Posterior vena cava (tissue), 2 donors: ENCODE data around the gene PRDX1. TPM values are rescaled to one million over a fixed set of nuclear protein-coding genes. Genes with fewer than 3 reads are reported as not detected.
A peak's percentile ranks its signal among the peaks of the same experiment; 100 is the strongest.

Source experiments
- DNase-seq: peaks from one replicate; pipeline ENCODE4 v3.0.0-alpha.2; 2020; ENCODE audit warnings: low spot score
- intact Hi-C, 2 donors: fragments of 100-400 bp; cut with DNase I; formaldehyde crosslinking; loops; one replicate each; pipeline versions ENCODE4 v1.14.1 to v1.14.2; 2022 to 2023
- long read RNA-seq, 2 donors: library from polyadenylated mRNA; unstranded; transcript quantifications; one replicate each; pipeline ENCODE4 v2.0.0, GENCODE V29; 2020 to 2021
- total RNA-seq, 2 donors: library from RNA; stranded (reverse); fragmentation: NEBNext Ultra II Directional; extraction: Animal tissue kit (Norgen Biotek cat#: 25700); gene quantifications; one replicate each; pipeline ENCODE4 v1.2.1, GENCODE V29; 2021
- donor health status: DM: yes; HTN: yes; CAD: no.
- donor health status: DM: yes; HTN: yes; CAD: no.

Gene PRDX1
- 100 to 1,000 TPM; 255 to 329 TPM for total RNA-seq
- long read RNA-seq, donor 1, transcript PRDX1-202 (6 exons, 1,021 nt) = major isoform, 45 of 53 reads
- long read RNA-seq, donor 1, partial matches to known transcripts = 3 of 53 reads
- long read RNA-seq, donor 1, other reads (novel, unspliced or antisense) = 5 of 53 reads
- long read RNA-seq, donor 2, transcript PRDX1-202 (6 exons, 1,021 nt) = major isoform, 254 of 279 reads
- long read RNA-seq, donor 2, partial matches to known transcripts = 11 of 279 reads
- long read RNA-seq, donor 2, other reads (novel, unspliced or antisense) = 11 of 279 reads

DNA sequence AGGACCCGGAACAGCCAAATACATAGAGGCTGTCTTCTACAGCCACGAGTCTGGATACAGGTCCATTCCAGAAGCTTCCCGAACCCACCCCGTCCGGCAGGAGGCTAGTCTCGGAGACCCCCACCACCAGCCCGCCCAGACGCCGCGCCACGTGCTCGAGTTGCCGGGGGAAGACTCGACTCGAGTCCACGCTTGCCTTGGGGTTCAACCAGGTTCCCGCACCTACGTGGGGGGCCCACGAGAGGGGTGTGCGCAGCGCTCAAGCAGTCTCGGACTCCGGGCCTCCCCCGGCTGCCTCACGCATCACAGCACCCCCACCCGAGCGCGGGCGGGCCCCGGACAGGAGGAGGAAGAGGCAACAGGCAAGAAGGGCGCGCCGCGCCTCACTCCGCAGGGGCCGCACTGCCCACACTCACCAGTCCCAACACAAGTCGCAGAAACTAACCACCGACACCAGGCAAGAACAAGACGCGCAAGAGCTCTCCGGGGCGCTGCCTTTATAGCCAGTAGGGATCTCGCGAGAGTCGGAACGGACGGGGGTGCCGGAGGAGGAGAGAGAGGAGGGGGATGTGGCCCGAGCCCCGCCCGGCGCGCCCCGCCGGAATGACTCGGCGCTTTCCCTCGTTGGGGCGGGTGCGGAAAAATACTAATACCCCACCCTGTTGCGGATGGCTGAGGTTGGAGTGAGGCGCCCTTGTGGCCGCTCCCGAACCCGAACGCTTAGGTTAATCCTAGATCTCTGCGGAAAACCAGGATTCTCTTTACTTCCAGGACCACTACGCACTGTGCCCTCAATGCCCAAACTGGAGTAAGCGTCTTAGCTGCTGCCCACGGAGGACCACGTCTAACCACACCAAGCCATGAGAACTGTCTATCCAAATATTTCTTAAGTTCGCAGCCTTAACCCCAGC, at the start of gene PRDX1:
PRDX1 (minus strand) TSS at position 472 of the 911 bp plus-strand sequence. CDS start 2,841 bp downstream, outside the sequence.
- DNase-seq = peak; percentile 100
- intact Hi-C loops = loop anchor here in 1 of 2 donors (5.0 kb wide), 1 partner anchor 46 kb away; no protein-coding TSS in a partner anchor

DNA sequence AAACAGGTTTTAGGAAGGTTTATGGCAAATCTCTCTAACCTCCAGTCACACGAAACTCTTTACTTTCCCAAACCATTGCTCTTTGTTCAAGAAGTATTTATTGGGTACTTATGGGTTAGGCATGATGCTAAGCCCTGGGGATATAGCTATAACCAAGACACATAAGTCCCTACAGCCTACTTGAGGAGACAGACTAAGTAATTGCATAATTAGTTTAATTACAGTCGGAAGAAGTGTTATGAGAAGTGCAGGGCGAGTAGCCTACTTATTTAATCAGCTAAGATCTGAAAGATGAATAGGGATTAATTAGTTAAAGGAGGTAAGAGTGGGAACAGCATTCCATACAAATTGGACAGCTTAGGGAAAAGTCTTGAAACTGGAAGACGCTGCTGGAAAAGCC, 48.9 kb upstream of the PRDX1 start:
- intact Hi-C loops = loop anchor here in 1 of 2 donors (5.0 kb wide), 1 partner anchor 558 kb away; the partner anchor contains the start of genes HECTD3 and UROD
- DNase-seq = no peak

GRCh38 chr1:45569962-45570581, 48.4 kb upstream of the PRDX1 start:
- intact Hi-C loops = loop anchor here (5.0 kb wide), 4 partner anchors 48 to 558 kb away; partner anchors contain the start of genes HECTD3 (in 1 of the 2), PRDX1 (in 1 of the 2) and UROD (in 1 of the 2)
- peak; percentile 88 for DNase-seq

GRCh38 chr1:45569571-45569961, 47.9 kb upstream of the PRDX1 start:
- peak; percentile 22 for DNase-seq
- intact Hi-C loops = loop anchor here (5.0 kb wide), 3 partner anchors 47 to 207 kb away; partner anchors contain the start of gene PRDX1 (in 1 of the 2)

GRCh38 chr1:45568421-45568820, 46.7 kb upstream of the PRDX1 start:
- intact Hi-C loops = loop anchor here (5.0 kb wide), 3 partner anchors 46 to 206 kb away; partner anchors contain the start of gene PRDX1 (in 1 of the 2)

DNA sequence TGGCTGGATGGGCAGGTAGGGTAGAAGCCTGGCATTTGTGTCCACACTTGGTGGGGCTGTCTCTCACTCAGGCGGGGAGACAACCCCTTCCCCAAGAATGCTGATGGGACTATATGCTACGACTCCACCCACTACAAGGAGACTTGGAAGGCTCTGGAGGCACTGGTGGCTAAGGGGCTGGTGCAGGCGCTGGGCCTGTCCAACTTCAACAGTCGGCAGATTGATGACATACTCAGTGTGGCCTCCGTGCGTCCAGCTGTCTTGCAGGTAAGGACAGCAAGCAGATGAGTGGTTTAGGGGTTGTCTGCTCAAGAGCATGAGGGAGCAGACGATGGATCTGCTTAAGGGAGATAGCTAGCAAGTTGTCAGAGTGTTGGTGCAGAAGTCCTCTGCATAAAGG, 46.2 kb upstream of the PRDX1 start:
- DNase-seq = peak; percentile 36
- intact Hi-C loops = loop anchor here (5.0 kb wide), 3 partner anchors 46 to 206 kb away; partner anchors contain the start of gene PRDX1 (in 1 of the 2)

More at GRCh38 chr1:45568421-45568820, 46.7 kb upstream of the PRDX1 start:
- DNase-seq = peak; percentile 41

- intact Hi-C loops = loop anchor here (5.0 kb wide), 3 partner anchors 44 to 204 kb away; partner anchors contain the start of gene PRDX1 (in 1 of the 2)
- DNase-seq = peak; percentile 89
Measured at GRCh38 chr1:45566722-45567121, 45.0 kb upstream of the PRDX1 start.

- DNase-seq = no peak
- intact Hi-C loops = no loop called here
Measured at GRCh38 chr1:45563843-45564242, 42.2 kb upstream of the PRDX1 start.

GRCh38 chr1:45557422-45557944, 35.8 kb upstream of the PRDX1 start:
- intact Hi-C loops = no loop called here

DNA sequence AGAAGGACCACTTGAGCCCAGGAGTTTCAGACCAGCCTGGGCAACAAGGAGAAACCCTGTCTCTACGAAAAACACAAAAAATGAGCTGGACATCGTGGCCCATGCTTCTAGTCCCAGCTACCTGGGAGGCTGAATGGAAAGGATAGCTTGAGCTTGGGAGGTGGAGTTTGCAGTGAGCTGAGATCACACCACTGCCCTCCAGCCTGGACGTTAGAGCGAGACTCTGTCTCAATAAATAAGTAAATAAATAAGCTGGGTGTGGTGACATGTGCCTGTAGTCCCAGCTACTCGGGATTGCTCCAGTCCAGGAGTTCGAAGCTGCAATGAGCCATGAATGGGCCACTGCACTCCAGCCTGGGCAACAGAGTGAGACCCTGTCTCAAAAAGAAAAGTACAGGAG, 32.5 kb upstream of the PRDX1 start:
- peak; percentile 29 for DNase-seq
- intact Hi-C loops = no loop called here

More at GRCh38 chr1:45557422-45557944, 35.8 kb upstream of the PRDX1 start:
- DNase-seq = no peak

GRCh38 chr1:45552331-45552730, 30.6 kb upstream of the PRDX1 start:
- intact Hi-C loops = no loop called here
- no peak for DNase-seq

DNA sequence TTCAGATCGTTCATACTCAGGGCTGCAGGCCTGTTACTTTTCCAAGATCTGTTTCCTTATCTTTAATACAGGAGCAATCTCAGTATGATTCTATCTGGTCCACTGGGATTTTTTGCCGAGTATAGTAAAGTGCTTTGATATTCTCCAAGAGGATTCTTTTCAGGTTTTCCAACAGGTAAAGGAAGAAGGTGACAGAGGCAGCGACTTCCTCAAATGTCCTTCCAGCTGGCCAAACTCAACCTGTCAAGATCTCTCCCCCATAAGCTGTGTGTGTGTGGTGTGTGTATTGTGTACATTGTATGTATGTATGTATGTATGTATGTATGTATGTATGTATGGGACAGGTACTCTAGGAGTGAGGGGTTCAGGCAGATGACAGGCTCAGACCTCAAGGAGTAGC, 30.0 kb upstream of the PRDX1 start:
- no peak for DNase-seq
- intact Hi-C loops = no loop called here

DNA sequence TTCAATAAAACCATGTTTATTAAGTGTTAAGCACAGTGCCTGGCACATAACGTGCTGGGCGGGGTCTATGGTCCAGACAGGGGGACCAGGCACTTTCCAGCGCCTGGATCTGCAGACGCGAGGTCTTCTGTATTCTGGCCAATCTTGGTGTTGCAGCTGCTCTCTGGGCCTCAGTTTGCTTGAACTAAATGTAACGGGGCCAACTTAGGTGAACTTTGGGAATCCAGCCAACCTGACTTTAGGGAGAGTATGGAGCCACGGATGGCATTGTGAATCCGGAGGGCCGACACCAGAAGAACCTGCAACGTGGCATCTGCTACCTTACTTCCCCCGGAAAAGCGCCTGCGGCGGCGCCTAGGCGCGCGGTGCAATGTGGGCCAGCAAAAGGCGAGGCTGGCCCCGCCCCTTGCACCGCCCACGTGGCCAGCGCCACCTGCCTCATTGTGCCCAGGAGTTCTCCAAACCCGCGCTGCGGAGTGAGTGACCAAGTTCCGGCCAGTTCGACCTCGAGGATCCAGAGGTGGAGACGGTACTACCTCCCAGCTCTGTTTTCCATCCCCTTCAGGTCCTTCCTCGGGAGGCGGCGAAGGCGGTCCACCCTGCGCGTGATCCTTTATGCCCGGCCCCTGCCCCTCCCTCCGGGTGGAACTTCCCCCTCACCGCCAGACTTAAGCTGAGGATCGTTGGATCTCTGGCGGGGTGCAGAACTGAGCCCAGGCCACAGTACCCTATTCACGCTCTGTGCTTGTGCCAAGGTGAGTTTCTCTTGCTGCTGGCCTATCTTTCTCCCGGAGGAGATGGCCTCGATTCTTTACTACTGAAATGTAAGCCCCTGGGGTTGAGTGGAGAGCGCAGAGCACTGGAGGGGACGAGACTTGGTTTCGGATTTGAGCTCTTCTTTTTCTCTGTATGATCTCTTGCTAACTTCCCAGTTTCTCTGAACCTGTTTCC, 29.0 kb upstream of the PRDX1 start, which contains the start of gene AKR1A1:
AKR1A1 (plus strand) TSS at position 426 of the 951 bp plus-strand sequence. CDS start 10,969 bp downstream, outside the sequence.
- intact Hi-C loops = no loop called here

DNA sequence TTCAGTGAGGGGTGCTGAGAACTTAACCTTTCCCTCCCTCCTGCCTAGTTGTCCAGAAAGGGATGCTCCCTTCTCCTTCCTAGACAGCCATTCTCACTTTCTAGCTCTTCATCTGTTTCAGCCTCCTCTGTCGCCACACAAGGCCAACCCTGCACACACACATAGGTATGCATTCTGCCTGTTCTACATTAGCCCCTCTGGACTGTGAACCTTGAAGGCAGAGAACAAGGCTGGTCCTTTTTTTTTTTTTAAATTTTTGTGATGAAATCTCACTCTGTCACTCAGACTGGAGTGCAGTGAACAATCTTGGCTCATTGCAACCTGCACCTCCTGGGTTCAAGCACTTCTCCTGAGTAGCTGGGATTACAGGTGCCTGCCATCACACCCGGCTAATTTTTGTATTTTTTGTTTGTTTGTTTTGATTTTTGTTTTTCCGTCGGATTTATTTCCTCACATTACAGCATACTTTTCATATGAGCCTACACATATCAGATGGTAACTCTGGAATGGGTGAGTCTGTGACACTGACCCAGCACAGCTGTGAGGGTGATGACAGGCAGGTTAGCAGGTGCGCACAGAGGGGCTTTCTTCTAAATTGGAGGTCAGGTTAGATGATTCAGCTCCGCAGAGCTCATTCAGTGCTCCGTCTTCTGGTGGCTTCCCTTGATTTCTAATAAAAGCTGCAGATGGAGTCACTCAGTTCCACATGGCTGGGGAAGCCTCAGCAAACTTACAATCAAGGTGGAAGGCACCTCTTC, 24.0 kb upstream of the PRDX1 start:
- DNase-seq = no peak
- intact Hi-C loops = no loop called here

More for the DNA sequence above, 29.0 kb upstream of the PRDX1 start, which contains the start of gene AKR1A1:
- DNase-seq = peak; percentile 96

GRCh38 chr1:45545019-45545493, 23.4 kb upstream of the PRDX1 start:
- intact Hi-C loops = no loop called here
- no peak for DNase-seq

GRCh38 chr1:45544530-45544929, 22.8 kb upstream of the PRDX1 start:
- DNase-seq = no peak
- intact Hi-C loops = no loop called here
